Neural progenitor cell (in vitro differentiated cells): ENCODE data around the gene RNF34.

Experiments
- EZH2 ChIP-seq: fragments of 200-600 bp; sonication (generic); IDR thresholded peaks from 2 replicates; pipeline ENCODE4 v1.6.1; 2017; ENCODE audit warnings: antibody characterized with exemption, mild to moderate bottlenecking, moderate library complexity
- EZH2phosphoT487 ChIP-seq: fragments of 200-600 bp; sonication (generic); IDR thresholded peaks from 2 replicates; pipeline ENCODE4 v1.6.1; 2017; ENCODE audit warnings: antibody characterized with exemption
- TF ChIP-seq, protein P1 (sequence below): fragments of 200-600 bp; sonication (generic); IDR thresholded peaks from 2 replicates; pipeline ENCODE4 v1.5.1; 2017; ENCODE audit warnings: antibody characterized with exemption, mild to moderate bottlenecking

DNA sequence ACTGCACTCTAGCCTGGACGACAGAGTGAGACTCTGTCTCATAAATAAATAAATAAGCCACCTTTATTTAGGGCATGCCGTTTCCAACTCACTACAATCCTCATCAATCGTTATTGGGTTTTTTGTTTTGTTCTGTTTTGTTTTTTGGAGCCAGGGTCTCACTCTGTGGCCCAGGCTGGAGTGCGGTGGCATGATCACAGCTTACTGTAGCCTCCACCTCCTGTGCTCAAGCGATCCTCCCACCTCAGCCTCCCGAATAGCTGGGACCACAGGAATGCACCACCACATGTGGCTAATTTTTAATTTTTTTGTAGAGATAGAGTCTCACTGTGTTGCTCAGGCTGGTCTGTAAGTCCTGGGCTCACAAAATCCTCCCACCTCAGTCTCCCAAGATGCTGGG lies 44.1 kb upstream of the RNF34 start:
- no peak for TF ChIP-seq EZH2phosphoT487
- no peak for TF ChIP-seq EZH2
- TF ChIP-seq, protein P1, sequence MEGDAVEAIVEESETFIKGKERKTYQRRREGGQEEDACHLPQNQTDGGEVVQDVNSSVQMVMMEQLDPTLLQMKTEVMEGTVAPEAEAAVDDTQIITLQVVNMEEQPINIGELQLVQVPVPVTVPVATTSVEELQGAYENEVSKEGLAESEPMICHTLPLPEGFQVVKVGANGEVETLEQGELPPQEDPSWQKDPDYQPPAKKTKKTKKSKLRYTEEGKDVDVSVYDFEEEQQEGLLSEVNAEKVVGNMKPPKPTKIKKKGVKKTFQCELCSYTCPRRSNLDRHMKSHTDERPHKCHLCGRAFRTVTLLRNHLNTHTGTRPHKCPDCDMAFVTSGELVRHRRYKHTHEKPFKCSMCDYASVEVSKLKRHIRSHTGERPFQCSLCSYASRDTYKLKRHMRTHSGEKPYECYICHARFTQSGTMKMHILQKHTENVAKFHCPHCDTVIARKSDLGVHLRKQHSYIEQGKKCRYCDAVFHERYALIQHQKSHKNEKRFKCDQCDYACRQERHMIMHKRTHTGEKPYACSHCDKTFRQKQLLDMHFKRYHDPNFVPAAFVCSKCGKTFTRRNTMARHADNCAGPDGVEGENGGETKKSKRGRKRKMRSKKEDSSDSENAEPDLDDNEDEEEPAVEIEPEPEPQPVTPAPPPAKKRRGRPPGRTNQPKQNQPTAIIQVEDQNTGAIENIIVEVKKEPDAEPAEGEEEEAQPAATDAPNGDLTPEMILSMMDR = no peak
